H9 (cell line): ENCODE measurements around the gene TMEM242. TPM values are rescaled to one million over a fixed set of nuclear protein-coding genes. Genes with fewer than 3 reads are reported as not detected.

ENCODE experiments used
- DNase-seq: peaks from one replicate; pipeline ENCODE4 v3.0.0-alpha.2; 2017
- H2AFZ ChIP-seq: one replicate; pipeline ENCODE4 v1.6.1; 2013; ENCODE audit warnings: mild to moderate bottlenecking, low read length, control low read depth, moderate library complexity
- H2AK5ac ChIP-seq: 2 replicates; pipeline ENCODE4 v1.6.1; 2013; ENCODE audit warnings: low read length, control low read depth, mixed read lengths; ENCODE audit not compliant: insufficient read length
- H2BK120ac ChIP-seq: one replicate; pipeline ENCODE4 v1.6.1; 2013; ENCODE audit warnings: low read depth, mild to moderate bottlenecking, low read length, control low read depth, inconsistent platforms; ENCODE audit not compliant: poor library complexity, severe bottlenecking
- H2BK12ac ChIP-seq: 2 replicates; pipeline ENCODE4 v1.6.1; 2013; ENCODE audit warnings: low read length, control low read depth, mixed read lengths, low read depth; ENCODE audit not compliant: insufficient read length
- H2BK15ac ChIP-seq: 2 replicates; pipeline ENCODE4 v1.6.1; 2013; ENCODE audit warnings: low read depth, low read length, control low read depth
- H2BK20ac ChIP-seq: one replicate; pipeline ENCODE4 v1.6.1; 2013; ENCODE audit warnings: low read depth, mild to moderate bottlenecking, low read length, control low read depth, inconsistent platforms; ENCODE audit not compliant: poor library complexity, severe bottlenecking
- H2BK5ac ChIP-seq: 2 replicates; pipeline ENCODE4 v1.6.1; 2013; ENCODE audit warnings: low read length, control low read depth, mixed read lengths; ENCODE audit not compliant: insufficient read length
- H3K14ac ChIP-seq: 2 replicates; pipeline ENCODE4 v1.6.1; 2013; ENCODE audit warnings: low read length, control low read depth; ENCODE audit not compliant: insufficient read depth
- H3K18ac ChIP-seq: 2 replicates; pipeline ENCODE4 v1.6.1; 2013; ENCODE audit warnings: low read depth, mild to moderate bottlenecking, mixed read lengths, low read length, control low read depth; ENCODE audit not compliant: insufficient read length
- H3K23ac ChIP-seq: 2 replicates; pipeline ENCODE4 v1.6.1; 2013; ENCODE audit warnings: low read length, control low read depth, mixed read lengths, low read depth; ENCODE audit not compliant: insufficient read length
- H3K23me2 ChIP-seq: 2 replicates; pipeline ENCODE4 v1.6.1; 2013; ENCODE audit warnings: low read depth, mild to moderate bottlenecking, mixed read lengths, low read length, control low read depth; ENCODE audit not compliant: insufficient read length, poor library complexity, severe bottlenecking
- H3K27ac ChIP-seq: 2 replicates; pipeline ENCODE4 v1.5.1; 2013; ENCODE audit warnings: low read length, control low read depth, mixed read lengths, low read depth; ENCODE audit not compliant: insufficient read length
- H3K27me3 ChIP-seq: 2 replicates; pipeline ENCODE4 v1.6.1; 2013; ENCODE audit warnings: low read length, control low read depth, inconsistent platforms; ENCODE audit not compliant: insufficient read depth
- H3K4ac ChIP-seq: 2 replicates; pipeline ENCODE4 v1.6.1; 2013; ENCODE audit warnings: low read depth, mild to moderate bottlenecking, control low read depth, inconsistent platforms, low read length, moderate library complexity
- H3K4me1 ChIP-seq: 2 replicates; pipeline ENCODE4 v1.6.1; 2013; ENCODE audit warnings: low read length, control low read depth, inconsistent platforms; ENCODE audit not compliant: insufficient read depth
- H3K4me2 ChIP-seq: 2 replicates; pipeline ENCODE4 v1.6.1; 2013; ENCODE audit warnings: low read length, control low read depth, mixed read lengths; ENCODE audit not compliant: insufficient read length, insufficient read depth
- H3K56ac ChIP-seq: 2 replicates; pipeline ENCODE4 v1.6.1; 2013; ENCODE audit warnings: low read depth, mild to moderate bottlenecking, mixed read lengths, low read length, control low read depth; ENCODE audit not compliant: insufficient read length
- H3K79me1 ChIP-seq: 2 replicates; pipeline ENCODE4 v1.6.1; 2013; ENCODE audit warnings: low read depth, mild to moderate bottlenecking, moderate library complexity, low read length, control low read depth, inconsistent platforms; ENCODE audit not compliant: insufficient read depth, poor library complexity, severe bottlenecking
- H3K79me2 ChIP-seq: 2 replicates; pipeline ENCODE4 v1.6.1; 2013; ENCODE audit warnings: low read length, control low read depth, inconsistent platforms; ENCODE audit not compliant: insufficient read depth
- H3K9ac ChIP-seq: 2 replicates; pipeline ENCODE4 v1.6.1; 2013; ENCODE audit warnings: low read length, control low read depth, mixed read lengths; ENCODE audit not compliant: insufficient read length; ENCODE audit errors: extremely low read depth
- H3K9me3 ChIP-seq: one replicate; pipeline ENCODE4 v1.6.1; 2013; ENCODE audit warnings: low read depth, low read length, inconsistent platforms; ENCODE audit not compliant: control insufficient read depth
- H3T11ph ChIP-seq: one replicate; pipeline ENCODE4 v1.6.1; 2013; ENCODE audit warnings: mild to moderate bottlenecking, low read length, control low read depth, inconsistent platforms
- H4K20me1 ChIP-seq: one replicate; pipeline ENCODE4 v1.6.1; 2013; ENCODE audit not compliant: control insufficient read depth, insufficient read length, insufficient read depth
- H4K5ac ChIP-seq: 2 replicates; pipeline ENCODE4 v1.6.1; 2013; ENCODE audit warnings: low read depth, mild to moderate bottlenecking, mixed read lengths, low read length, control low read depth; ENCODE audit not compliant: insufficient read length
- H4K8ac ChIP-seq: replicated peaks from 2 replicates; pipeline ENCODE4 v1.6.1; 2013; ENCODE audit warnings: low read length, control low read depth, mixed read lengths, low read depth; ENCODE audit not compliant: insufficient read length
- H4K91ac ChIP-seq: 2 replicates; pipeline ENCODE4 v1.6.1; 2013; ENCODE audit warnings: low read depth, mild to moderate bottlenecking, moderate library complexity, mixed read lengths, low read length, control low read depth; ENCODE audit not compliant: insufficient read length
- H3K27ac Mint-ChIP-seq, 3 experiments: 2 replicates in 2 of 3; 3 replicates in 1 of 3; pipeline ENCODE4 v1.8.0; 2020 to 2021; ENCODE audit warnings: mixed read lengths in 3 of 3, mild to moderate bottlenecking in 1 of 3, moderate library complexity in 1 of 3
- H3K27me3 Mint-ChIP-seq: 2 replicates; pipeline ENCODE4 v1.8.0; 2021; ENCODE audit warnings: low read depth, mild to moderate bottlenecking, moderate library complexity, mixed read lengths
- H3K36me3 Mint-ChIP-seq, 3 experiments: 2 replicates in 2 of 3; 3 replicates in 1 of 3; pipeline ENCODE4 v1.8.0; 2020 to 2021; ENCODE audit warnings: low read depth in 3 of 3, mixed read lengths in 3 of 3; ENCODE audit not compliant: insufficient read depth in 1 of 3
- H3K4me1 Mint-ChIP-seq, 2 experiments: 2 replicates each; pipeline ENCODE4 v1.8.0; 2020; ENCODE audit warnings: mixed read lengths in 2 of 2
- H3K4me3 Mint-ChIP-seq, 2 experiments: 2 replicates in 1 of 2; 3 replicates in 1 of 2; pipeline ENCODE4 v1.8.0; 2020 to 2021; ENCODE audit warnings: mild to moderate bottlenecking in 2 of 2, mixed read lengths in 2 of 2, moderate library complexity in 1 of 2
- H3K9me3 Mint-ChIP-seq, 2 experiments: 2 replicates in 1 of 2; 3 replicates in 1 of 2; pipeline ENCODE4 v1.8.0; 2020; ENCODE audit warnings: mild to moderate bottlenecking in 2 of 2, mixed read lengths in 2 of 2, moderate library complexity in 1 of 2
- WGBS: extraction: QIAGEN DNeasy Blood & Tissue Kit; methylation state at CpG from one replicate; pipeline ENCODE4 v1.1.7; 2013; ENCODE audit warnings: missing lambda C conversion rate, low lambda C conversion rate, mixed read lengths; ENCODE audit not compliant: insufficient read length; ENCODE audit errors: extremely low coverage; 5-methylcytosine and 5-hydroxymethylcytosine counted together
- total RNA-seq: library from RNA; stranded (reverse); gene quantifications from 2 replicates; pipeline ENCODE4 v1.2.1, GENCODE V29; 2021
- TF ChIP-seq, protein P1 (sequence below): fragments of 200-600 bp; sonication (generic); conservative IDR thresholded peaks from 3 replicates; pipeline ENCODE4 v1.8.0; 2021; ENCODE audit warnings: antibody characterized with exemption, mild to moderate bottlenecking

Gene TMEM242
- total RNA-seq, 1 experiment from 2014 or later: 10.5 TPM

DNA sequence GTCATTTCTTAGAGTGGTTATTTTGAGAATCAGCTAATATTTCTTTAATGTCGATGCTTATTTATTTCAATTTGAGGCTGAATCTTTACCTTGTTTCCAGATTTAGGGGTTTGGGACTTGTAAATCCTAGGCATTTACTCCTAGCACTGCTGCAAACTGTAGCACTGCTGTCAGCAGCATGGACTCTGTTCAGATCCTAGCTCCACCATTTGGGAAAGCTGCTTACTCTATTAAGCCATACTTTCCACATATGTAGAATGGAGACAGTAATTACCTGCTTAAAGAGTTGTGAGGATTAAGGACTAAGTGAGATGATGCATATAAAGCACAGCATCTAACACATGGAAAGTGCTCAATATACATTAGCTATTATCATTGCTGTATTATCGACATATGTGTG, 28.7 kb downstream of the TMEM242 start:
- peaks cover 5% of the 10 kb centered on the region; the same call in 1 of the 2 replicates for H3K4me1 ChIP-seq
- H3K9me3 ChIP-seq: no peaks in the 10 kb centered on the region
- TF ChIP-seq, protein P1, sequence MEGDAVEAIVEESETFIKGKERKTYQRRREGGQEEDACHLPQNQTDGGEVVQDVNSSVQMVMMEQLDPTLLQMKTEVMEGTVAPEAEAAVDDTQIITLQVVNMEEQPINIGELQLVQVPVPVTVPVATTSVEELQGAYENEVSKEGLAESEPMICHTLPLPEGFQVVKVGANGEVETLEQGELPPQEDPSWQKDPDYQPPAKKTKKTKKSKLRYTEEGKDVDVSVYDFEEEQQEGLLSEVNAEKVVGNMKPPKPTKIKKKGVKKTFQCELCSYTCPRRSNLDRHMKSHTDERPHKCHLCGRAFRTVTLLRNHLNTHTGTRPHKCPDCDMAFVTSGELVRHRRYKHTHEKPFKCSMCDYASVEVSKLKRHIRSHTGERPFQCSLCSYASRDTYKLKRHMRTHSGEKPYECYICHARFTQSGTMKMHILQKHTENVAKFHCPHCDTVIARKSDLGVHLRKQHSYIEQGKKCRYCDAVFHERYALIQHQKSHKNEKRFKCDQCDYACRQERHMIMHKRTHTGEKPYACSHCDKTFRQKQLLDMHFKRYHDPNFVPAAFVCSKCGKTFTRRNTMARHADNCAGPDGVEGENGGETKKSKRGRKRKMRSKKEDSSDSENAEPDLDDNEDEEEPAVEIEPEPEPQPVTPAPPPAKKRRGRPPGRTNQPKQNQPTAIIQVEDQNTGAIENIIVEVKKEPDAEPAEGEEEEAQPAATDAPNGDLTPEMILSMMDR: no peak

More for the DNA sequence above, 28.7 kb downstream of the TMEM242 start:
- Mint-ChIP-seq H3K4me1 (peaks cover 16 to 20% of the 10 kb centered on the region in 2 experiments), H3K36me3 (peaks cover 0 to 8% (median 4%) of the 10 kb centered on the region in 3 experiments; a peak in 5 of 7 replicates), H3K27me3 (no peaks in the 10 kb centered on the region), H3K4me3 (no peak overlapping the region), H3K9me3 (no peaks in the 10 kb centered on the region), H3K27ac (no peak overlapping the region)
- Histone ChIP-seq H3T11ph (no peak overlapping the region), H3K79me1 (no peaks in the 10 kb centered on the region), H2BK5ac (no peak overlapping the region), H4K5ac (no peak overlapping the region), H4K8ac (no peak overlapping the region), H2BK15ac (no peak overlapping the region), H3K4me2 (no peak overlapping the region), H2AK5ac (no peak overlapping the region), H3K18ac (no peak overlapping the region), H3K14ac (no peak overlapping the region), H3K9ac (no peak overlapping the region), H3K23me2 (no peaks in the 10 kb centered on the region), H2BK12ac (no peak overlapping the region), H2AFZ (no peak overlapping the region), H3K4ac (no peak overlapping the region), H4K91ac (no peak overlapping the region), H3K23ac (no peak overlapping the region), H3K56ac (no peak overlapping the region), H4K20me1 (no peaks in the 10 kb centered on the region), H2BK120ac (no peak overlapping the region), H2BK20ac (no peak overlapping the region), H3K27me3 (no peaks in the 10 kb centered on the region), H3K27ac (no peak overlapping the region), H3K79me2 (peaks cover 2% of the 10 kb centered on the region; the same call in 1 of the 2 replicates)
- whole genome bisulfite sequencing: no CpG with 5 or more reads among the region's 2 CpGs
- DNase-seq: no peak
